ENCODE results near the gene BRD2. TPM values are rescaled to one million over a fixed set of nuclear protein-coding genes. Genes with fewer than 3 reads are reported as not detected.

The BRD2 gene
- total and polyA plus RNA-seq, 5 donors, result 73.1 to 100 (median 85.6) TPM

DNA sequence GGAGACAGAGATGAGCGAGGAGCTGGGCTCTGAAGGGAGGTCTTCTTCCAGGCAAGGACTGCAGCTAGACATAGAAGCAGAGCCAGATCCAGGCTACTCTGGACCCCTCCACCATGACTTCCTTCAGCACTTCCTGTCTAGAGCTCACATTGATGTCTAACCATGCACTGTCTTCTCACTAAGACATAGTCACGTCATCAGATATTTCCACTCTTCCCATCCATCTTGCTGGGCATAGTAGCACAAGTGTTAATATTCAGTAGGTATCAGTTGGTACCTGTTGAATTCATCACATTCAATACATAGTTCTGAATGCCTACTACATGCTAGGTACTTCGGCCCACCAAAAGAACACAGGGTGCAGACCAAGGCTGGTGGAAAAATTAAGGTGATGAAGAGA, 18.4 kb upstream of the BRD2 start:
- Histone ChIP-seq H3K9me3 (ENCODE audit: control insufficient read depth, low read length) (no peaks in the 10 kb centered on the region), H3K27me3 (ENCODE audit: control insufficient read depth, insufficient read depth) (no peaks in the 10 kb centered on the region), H3K4me3 (ENCODE audit: low read length) (no peak overlapping the region), H3K4me1 (ENCODE audit: control insufficient read depth, insufficient read depth, low read length) (no peaks in the 10 kb centered on the region), H3K27ac (ENCODE audit: low read length) (no peak overlapping the region)
- WGBS, result 91% methylated on average over 3 of the region's 3 CpGs
- DNase-seq (no peak), ATAC-seq (no peak)
- intact Hi-C loops (cut with DNase I), result no loop called here

DNA sequence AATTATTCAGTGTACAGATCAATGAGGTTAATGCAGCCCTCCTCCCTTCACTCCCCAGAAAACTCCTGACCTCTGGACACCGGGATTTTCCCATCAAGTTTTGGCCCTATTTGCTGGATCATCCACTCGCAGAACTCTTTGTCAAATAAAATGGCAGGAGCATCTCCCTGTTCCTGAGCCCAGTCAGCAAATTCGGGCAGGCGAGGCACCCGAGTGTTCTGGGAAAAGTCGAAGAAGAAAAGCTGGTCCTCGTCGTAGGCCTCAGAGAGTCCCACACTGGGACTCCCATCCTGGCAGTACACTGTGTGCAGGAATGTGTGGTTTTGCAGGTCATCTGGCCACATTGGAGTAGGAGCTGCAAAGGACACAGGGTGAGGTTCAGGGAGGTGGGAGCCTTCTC, 17.9 kb upstream of the BRD2 start:
- Histone ChIP-seq H3K27me3 (ENCODE audit: control insufficient read depth, insufficient read depth) (no peaks in the 10 kb centered on the region), H3K4me3 (ENCODE audit: low read length) (no peak overlapping the region), H3K27ac (ENCODE audit: low read length) (no peak overlapping the region), H3K4me1 (ENCODE audit: control insufficient read depth, insufficient read depth, low read length) (no peaks in the 10 kb centered on the region), H3K9me3 (ENCODE audit: control insufficient read depth, low read length) (no peaks in the 10 kb centered on the region)
- ATAC-seq (no peak), DNase-seq (no peak)
- 91% methylated on average over 8 of the region's 8 CpGs for WGBS
- intact Hi-C loops (cut with DNase I), result no loop called here

DNA sequence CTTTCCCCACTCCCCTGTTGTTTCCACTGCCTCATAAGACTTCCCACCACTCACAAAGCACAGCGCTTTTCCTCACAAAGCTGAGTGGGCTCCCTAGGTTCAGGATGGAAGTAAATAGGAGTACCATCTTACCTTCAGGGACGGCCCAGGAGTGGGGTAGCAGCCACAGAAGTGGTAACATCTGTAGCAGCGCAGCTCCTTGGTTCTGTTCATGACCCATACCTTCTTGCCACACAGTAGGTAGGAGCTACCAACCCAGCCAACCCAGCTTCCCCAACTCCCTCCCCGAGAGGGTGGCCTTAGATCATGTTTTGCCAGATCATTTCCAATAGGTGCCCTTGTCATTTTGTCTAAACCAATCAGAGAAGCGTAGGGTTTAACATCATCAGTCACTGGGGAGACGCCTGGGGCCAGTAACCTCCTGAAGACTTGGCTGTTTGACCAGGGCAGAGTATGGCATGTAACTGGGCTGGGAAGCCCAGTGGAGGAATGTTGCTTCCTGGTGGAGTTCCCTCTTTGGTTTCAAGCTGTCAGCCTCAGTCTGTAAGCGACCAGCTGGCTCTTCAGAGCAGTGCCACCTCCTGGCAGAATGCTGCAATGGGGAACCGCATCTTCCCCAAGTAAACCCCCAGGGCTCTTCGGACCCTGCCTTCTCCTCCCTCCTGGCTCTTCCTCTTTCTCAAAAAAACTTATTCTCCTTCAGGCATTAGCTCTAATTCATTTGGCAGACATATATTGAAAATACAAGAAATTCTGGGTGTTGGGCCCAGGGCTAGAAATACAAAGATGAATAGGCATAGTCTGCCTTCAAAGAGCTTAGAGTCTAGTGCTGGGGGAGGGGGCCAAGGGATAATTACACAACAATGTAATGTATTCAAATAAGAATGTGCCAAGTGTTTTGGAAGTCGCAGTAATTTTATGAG, 15.3 kb upstream of the BRD2 start, which contains the start of gene HLA-DMA:
Gene HLA-DMA, minus strand, starts transcription at position 281 of the 923 bp plus-strand sequence. Its CDS starts 61 bp downstream, at position 220.
- Histone ChIP-seq H3K9me3 (ENCODE audit: control insufficient read depth, low read length) (no peaks in the 10 kb centered on the region), H3K27ac (ENCODE audit: low read length) (peak within 1 kb of the TSS; percentile 90), H3K4me1 (ENCODE audit: control insufficient read depth, insufficient read depth, low read length) (no peaks in the 10 kb centered on the region), H3K27me3 (ENCODE audit: control insufficient read depth, insufficient read depth) (no peaks in the 10 kb centered on the region), H3K4me3 (ENCODE audit: low read length) (peak within 1 kb of the TSS; percentile 39)
- peak; percentile 99 to 100 for ATAC-seq
- DNase-seq, result peak; percentile 85 to 90 (median 89)
- WGBS, result 34% methylated on average over 10 of the region's 10 CpGs
- intact Hi-C loops (cut with DNase I), result no loop called here

DNA sequence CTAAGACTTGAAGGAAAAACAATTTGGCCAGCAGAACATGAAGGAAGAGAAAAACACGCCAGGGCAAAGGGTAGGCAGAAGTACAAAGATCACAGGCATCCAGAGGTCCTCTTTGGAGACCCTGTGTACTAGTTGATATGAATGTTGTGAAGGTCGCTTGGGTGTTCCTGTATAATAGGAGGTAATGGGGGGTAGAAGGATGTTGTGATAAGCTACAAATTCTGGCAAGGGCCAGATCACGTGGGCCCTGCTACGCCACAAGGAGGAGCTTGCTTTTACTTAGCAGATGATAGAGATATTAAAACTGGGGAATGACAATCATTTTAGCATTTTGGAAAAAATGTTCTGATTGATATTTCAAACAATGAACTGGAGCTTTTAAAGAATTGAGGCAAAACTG, 14.6 kb upstream of the BRD2 start:
- Histone ChIP-seq H3K27ac (ENCODE audit: low read length) (no peak overlapping the region), H3K9me3 (ENCODE audit: control insufficient read depth, low read length) (no peaks in the 10 kb centered on the region), H3K4me3 (ENCODE audit: low read length) (no peak overlapping the region), H3K27me3 (ENCODE audit: control insufficient read depth, insufficient read depth) (no peaks in the 10 kb centered on the region), H3K4me1 (ENCODE audit: control insufficient read depth, insufficient read depth, low read length) (no peaks in the 10 kb centered on the region)
- intact Hi-C loops (cut with DNase I), result no loop called here
- DNase-seq, result no peak
- ATAC-seq, result no peak
- WGBS, result 59% methylated on average over 4 of the region's 4 CpGs

DNA sequence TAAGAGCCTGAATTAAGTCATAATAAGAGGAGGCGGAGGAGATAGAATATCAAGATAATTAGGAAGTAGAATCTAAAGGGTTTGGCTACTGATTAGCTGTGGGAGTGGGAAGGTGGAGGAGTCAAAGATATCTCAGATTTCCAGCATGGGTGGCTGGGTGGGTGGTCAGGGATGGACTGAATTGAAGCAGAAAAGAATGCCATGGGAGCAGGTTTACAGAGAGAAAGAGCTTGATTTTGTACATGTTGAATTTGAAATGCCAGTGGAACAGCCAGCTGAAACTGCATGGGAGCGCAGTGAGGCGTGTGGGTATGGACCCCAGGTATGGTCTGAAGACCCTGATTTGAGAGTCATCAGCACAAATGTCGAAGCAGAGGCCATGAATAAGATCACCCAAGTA, 14.1 kb upstream of the BRD2 start:
- no peaks in the 10 kb centered on the region for H3K27me3 ChIP-seq (ENCODE audit: control insufficient read depth, insufficient read depth)
- H3K9me3 ChIP-seq (ENCODE audit: control insufficient read depth, low read length), result no peaks in the 10 kb centered on the region
- H3K4me3 ChIP-seq (ENCODE audit: low read length), result no peak overlapping the region
- intact Hi-C loops (cut with DNase I), result no loop called here
- H3K4me1 ChIP-seq (ENCODE audit: control insufficient read depth, insufficient read depth, low read length), result no peaks in the 10 kb centered on the region
- no peak overlapping the region for H3K27ac ChIP-seq (ENCODE audit: low read length)
- DNase-seq (no peak), ATAC-seq (no peak)
- 93% methylated on average over 4 of the region's 4 CpGs for WGBS

DNA sequence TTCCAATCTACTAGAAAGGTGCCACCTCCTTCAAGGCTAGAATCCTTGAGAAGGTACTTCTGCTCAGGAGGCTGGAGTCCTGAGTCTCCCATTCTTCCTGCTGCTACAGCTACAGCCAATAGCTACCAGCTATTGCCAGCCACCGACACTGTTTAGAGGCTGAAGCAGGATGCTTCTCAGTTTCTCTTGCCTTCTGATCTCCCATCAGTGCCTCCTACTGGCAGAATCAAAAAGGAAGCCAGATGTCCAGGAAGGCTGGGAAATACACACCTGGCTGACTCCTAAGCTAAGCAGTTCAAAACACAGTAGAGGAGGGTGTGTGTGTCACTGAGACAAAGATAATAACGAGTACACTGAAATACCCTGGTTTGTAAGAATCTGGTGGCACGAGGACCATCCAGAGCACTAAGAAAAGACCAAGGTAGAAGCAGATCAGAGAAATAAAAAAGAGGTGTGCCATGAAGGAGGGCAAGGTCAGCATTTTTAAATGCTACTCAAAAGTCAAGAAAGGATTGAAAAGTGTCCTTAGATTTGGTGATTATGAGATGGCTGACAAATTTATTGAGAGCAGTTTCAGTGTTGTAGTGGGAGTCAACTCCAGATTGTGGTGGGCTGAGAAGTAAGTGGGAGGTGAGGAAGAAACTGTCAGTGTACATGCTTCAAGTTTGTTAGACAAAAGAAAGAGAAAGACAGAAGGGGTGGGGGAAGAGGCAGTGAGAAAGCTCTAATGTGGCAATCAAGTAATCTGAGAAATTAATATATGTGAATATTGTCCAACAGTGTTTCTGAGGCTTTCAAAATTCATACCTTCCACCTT, 13.2 kb upstream of the BRD2 start:
- Histone ChIP-seq H3K27ac (ENCODE audit: low read length) (no peak overlapping the region), H3K4me3 (ENCODE audit: low read length) (no peak overlapping the region), H3K9me3 (ENCODE audit: control insufficient read depth, low read length) (no peaks in the 10 kb centered on the region), H3K27me3 (ENCODE audit: control insufficient read depth, insufficient read depth) (no peaks in the 10 kb centered on the region), H3K4me1 (ENCODE audit: control insufficient read depth, insufficient read depth, low read length) (no peaks in the 10 kb centered on the region)
- intact Hi-C loops (cut with DNase I), result no loop called here
- WGBS, result 32% methylated on average over 3 of the region's 3 CpGs
- no peak for DNase-seq
- no peak for ATAC-seq

DNA sequence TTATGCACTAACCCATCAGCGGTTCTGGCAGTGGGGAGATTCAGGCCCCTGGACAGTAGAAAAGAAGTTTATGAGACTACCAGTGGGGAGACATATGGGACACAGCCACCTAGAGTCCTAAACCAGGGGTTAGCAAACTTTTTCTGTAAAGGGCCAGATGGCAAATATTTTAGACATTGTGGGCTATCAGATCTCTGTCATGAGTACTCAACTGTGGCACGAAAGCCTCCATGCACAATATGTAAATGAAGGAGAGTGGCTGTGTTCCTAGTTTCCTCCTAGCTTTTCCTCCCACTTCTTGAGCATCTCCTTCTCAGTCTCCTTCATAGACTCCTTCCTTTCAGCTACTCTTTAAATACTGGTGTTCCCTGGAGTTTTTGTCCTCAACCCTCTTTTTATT, 12.2 kb upstream of the BRD2 start:
- no peak overlapping the region for H3K27ac ChIP-seq (ENCODE audit: low read length)
- no peaks in the 10 kb centered on the region for H3K9me3 ChIP-seq (ENCODE audit: control insufficient read depth, low read length)
- H3K4me1 ChIP-seq (ENCODE audit: control insufficient read depth, insufficient read depth, low read length), result no peaks in the 10 kb centered on the region
- H3K27me3 ChIP-seq (ENCODE audit: control insufficient read depth, insufficient read depth), result no peaks in the 10 kb centered on the region
- no peak for DNase-seq
- H3K4me3 ChIP-seq (ENCODE audit: low read length), result no peak overlapping the region
- 85% methylated on average over 2 of the region's 2 CpGs for WGBS
- intact Hi-C loops (cut with DNase I), result no loop called here
- ATAC-seq, result no peak

DNA sequence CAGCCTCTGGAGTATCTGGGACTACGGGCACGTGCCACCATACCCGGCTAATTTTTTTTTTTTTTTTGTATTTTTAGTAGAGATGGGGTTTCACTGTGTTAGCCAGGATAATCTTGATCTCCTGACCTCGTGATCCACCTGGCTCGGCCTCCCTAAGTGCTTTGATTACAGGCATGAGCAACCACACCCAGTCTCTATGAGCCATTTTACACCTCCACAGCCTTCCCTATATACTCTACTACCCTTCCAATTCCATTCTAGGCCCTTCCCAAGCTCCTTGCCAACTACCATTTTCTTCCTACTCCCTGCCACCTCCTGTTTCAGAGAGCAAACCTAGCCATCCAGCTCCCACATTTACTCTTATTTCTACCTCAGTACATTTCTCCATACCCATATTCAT, 7.8 kb upstream of the BRD2 start:
- H3K4me3 ChIP-seq (ENCODE audit: low read length), result no peak overlapping the region
- no peaks in the 10 kb centered on the region for H3K4me1 ChIP-seq (ENCODE audit: control insufficient read depth, insufficient read depth, low read length)
- H3K27me3 ChIP-seq (ENCODE audit: control insufficient read depth, insufficient read depth), result no peaks in the 10 kb centered on the region
- no peak for ATAC-seq
- no peak overlapping the region for H3K27ac ChIP-seq (ENCODE audit: low read length)
- H3K9me3 ChIP-seq (ENCODE audit: control insufficient read depth, low read length), result no peaks in the 10 kb centered on the region
- intact Hi-C loops (cut with DNase I), result no loop called here
- no peak for DNase-seq
- WGBS, result 96% methylated on average over 5 of the region's 5 CpGs

DNA sequence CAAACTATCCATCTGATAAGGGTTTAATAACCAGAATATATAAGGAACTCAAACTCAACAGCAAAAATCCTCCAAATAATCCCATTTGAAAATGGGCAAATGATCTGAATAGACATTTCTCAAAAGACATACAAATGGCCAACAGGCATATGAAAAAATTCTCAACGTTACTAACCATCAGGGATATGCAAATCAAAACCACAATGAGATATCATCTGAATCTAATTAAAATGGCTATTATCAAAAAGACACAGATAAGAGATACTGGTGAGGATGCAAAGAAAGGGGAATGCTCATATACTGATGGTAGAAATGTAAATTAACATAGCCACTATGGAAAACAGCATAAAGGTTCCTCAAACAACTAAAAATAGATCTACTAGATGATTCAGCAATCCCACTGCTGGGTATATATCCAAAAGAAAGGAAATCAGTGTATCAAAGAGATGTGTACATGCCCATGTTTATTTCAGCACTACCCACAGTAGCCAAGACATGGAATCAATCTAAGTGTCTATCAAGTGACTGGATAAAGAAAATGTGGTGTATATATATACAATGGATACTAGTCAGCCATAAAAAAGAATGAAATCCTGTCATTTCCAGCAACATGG, 6.1 kb upstream of the BRD2 start:
- no peak for ATAC-seq
- intact Hi-C loops (cut with DNase I), result no loop called here
- H3K4me3 ChIP-seq (ENCODE audit: low read length), result no peak overlapping the region
- no peak for DNase-seq
- H3K27ac ChIP-seq (ENCODE audit: low read length), result no peak overlapping the region
- H3K9me3 ChIP-seq (ENCODE audit: control insufficient read depth, low read length), result no peaks in the 10 kb centered on the region
- H3K4me1 ChIP-seq (ENCODE audit: control insufficient read depth, insufficient read depth, low read length), result no peaks in the 10 kb centered on the region
- H3K27me3 ChIP-seq (ENCODE audit: control insufficient read depth, insufficient read depth), result no peaks in the 10 kb centered on the region
- 75% methylated on average over 1 of the region's 1 CpG for WGBS

DNA sequence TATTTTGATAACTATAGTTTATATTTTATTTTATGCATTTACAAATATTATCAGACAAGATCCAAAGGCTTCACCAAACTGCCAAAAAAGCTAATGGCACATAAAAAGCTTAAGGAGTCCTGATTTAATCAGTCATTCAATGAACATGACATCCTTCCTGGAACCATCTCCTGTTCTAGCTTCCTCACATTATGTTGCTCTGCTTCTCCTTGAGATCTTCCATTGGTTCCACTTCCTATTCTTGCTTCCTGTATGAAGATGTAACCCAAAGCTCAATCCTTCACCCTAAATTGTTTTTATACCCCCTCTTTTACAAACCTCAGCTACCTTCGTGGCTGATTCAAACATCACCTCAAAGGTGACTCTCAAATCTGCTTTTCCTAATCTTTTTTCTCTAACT, 4.5 kb upstream of the BRD2 start:
- intact Hi-C loops (cut with DNase I), result no loop called here
- DNase-seq (no peak), ATAC-seq (no peak)
- H3K27me3 ChIP-seq (ENCODE audit: control insufficient read depth, insufficient read depth), result no peaks in the 10 kb centered on the region
- no peaks in the 10 kb centered on the region for H3K4me1 ChIP-seq (ENCODE audit: control insufficient read depth, insufficient read depth, low read length)
- no peak overlapping the region for H3K4me3 ChIP-seq (ENCODE audit: low read length)
- H3K9me3 ChIP-seq (ENCODE audit: control insufficient read depth, low read length), result no peaks in the 10 kb centered on the region
- no peak overlapping the region for H3K27ac ChIP-seq (ENCODE audit: low read length)
- 47% methylated on average over 1 of the region's 1 CpG for WGBS

DNA sequence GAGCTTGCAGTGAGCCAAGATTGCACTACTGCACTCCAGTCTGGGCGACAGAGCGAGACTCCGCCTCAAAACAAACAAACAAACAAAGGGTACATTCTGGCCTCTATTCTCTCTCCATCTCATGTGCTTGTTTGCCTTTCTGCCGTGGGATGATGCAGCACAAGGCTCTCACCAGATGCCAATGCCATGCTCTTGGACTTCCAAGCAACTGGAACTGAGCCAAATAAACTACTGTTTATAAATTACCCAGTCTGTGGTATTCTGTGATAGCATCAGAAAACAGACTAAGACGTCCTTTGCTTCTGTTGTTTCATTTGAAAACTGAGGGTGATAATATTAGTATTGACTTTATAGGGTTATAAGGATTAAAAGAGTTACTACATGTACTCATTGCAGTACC, 3.6 kb upstream of the BRD2 start:
- DNase-seq (no peak), ATAC-seq (no peak)
- intact Hi-C loops (cut with DNase I), result no loop called here
- Histone ChIP-seq H3K27me3 (ENCODE audit: control insufficient read depth, insufficient read depth) (no peaks in the 10 kb centered on the region), H3K9me3 (ENCODE audit: control insufficient read depth, low read length) (no peaks in the 10 kb centered on the region), H3K27ac (ENCODE audit: low read length) (no peak overlapping the region), H3K4me1 (ENCODE audit: control insufficient read depth, insufficient read depth, low read length) (no peaks in the 10 kb centered on the region), H3K4me3 (ENCODE audit: low read length) (no peak overlapping the region)
- 91% methylated on average over 5 of the region's 5 CpGs for WGBS

Data from right cardiac atrium (tissue), 5 donors.